Stomach (tissue), 4 donors: Measurements from ENCODE around the gene FRAS1.

Source experiments
- EP300 ChIP-seq: sonication (generic); formaldehyde crosslinking; IDR thresholded peaks from one replicate; pipeline ENCODE4 v1.6.1; 2017; ENCODE audit warnings: antibody characterized with exemption
- POLR2A ChIP-seq, 4 donors: fragments of 450-650 bp; IDR thresholded peaks; one replicate each; pipeline ENCODE4 v1.6.1; 2016; ENCODE audit warnings: antibody characterized with exemption in 4 of 4, control low read depth in 2 of 4, mild to moderate bottlenecking in 1 of 4, moderate library complexity in 1 of 4
- POLR2AphosphoS5 ChIP-seq, 3 donors: sonication (generic); formaldehyde crosslinking; IDR thresholded peaks; one replicate each; pipeline ENCODE4 v1.6.1; 2016; ENCODE audit warnings: antibody characterized with exemption in 3 of 3
- TF ChIP-seq, protein P1 (sequence below), 7 experiments: fragments of 450-650 bp in 4 of 7; fragments of 200-600 bp in 3 of 7; sonication (generic) in 3 of 7; IDR thresholded peaks; one replicate each; pipeline ENCODE4 v1.5.1; 2016 to 2019; ENCODE audit warnings: antibody characterized with exemption in 7 of 7, control low read depth in 2 of 7, mild to moderate bottlenecking in 1 of 7

DNA sequence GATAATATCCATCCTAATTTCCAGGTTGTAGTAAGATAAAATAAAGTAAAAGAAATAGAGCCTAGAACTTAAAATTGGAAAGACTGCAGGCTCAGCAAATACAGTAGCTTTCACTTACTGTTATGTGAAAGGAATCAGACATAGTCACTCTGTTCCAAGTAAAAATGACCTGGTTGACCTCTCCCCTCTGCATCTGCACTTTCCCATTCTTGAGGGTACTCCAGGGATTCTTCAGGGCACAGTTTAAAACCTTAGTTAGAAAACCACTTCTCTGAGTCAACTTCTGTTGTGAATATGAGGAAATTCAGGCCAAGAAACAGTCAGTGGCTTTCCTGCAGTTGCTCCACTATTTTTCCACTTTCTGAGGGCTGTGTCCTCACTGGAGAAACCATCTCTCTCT, 42.9 kb downstream of the FRAS1 start:
- TF ChIP-seq, protein P1, sequence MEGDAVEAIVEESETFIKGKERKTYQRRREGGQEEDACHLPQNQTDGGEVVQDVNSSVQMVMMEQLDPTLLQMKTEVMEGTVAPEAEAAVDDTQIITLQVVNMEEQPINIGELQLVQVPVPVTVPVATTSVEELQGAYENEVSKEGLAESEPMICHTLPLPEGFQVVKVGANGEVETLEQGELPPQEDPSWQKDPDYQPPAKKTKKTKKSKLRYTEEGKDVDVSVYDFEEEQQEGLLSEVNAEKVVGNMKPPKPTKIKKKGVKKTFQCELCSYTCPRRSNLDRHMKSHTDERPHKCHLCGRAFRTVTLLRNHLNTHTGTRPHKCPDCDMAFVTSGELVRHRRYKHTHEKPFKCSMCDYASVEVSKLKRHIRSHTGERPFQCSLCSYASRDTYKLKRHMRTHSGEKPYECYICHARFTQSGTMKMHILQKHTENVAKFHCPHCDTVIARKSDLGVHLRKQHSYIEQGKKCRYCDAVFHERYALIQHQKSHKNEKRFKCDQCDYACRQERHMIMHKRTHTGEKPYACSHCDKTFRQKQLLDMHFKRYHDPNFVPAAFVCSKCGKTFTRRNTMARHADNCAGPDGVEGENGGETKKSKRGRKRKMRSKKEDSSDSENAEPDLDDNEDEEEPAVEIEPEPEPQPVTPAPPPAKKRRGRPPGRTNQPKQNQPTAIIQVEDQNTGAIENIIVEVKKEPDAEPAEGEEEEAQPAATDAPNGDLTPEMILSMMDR (IDR thresholded peaks at IDR 0.05), result no peak
- no peak for TF ChIP-seq POLR2A (IDR thresholded peaks at IDR 0.05)
- no peak for TF ChIP-seq EP300
- TF ChIP-seq POLR2AphosphoS5 (IDR thresholded peaks at IDR 0.05), result no peak
